HG03558 (cell line): ENCODE data around the gene C13orf46.

ENCODE experiments used
- ATAC-seq: cut with Tn5 transposase; IDR thresholded peaks from one replicate; pipeline ENCODE4 v1.9.1; 2021; ENCODE audit warnings: moderate number of reproducible peaks; ENCODE audit not compliant: unreplicated experiment; ENCODE audit errors: extremely low read depth

Gene C13orf46

GRCh38 chr13:113941571-113942191, 32.2 kb downstream of the C13orf46 start:
- no peak for ATAC-seq

- no peak for ATAC-seq
Measured at GRCh38 chr13:113939944-113940297, 34.0 kb downstream of the C13orf46 start.

- ATAC-seq: no peak
Measured at GRCh38 chr13:113939129-113939943, 34.5 kb downstream of the C13orf46 start.

- ATAC-seq: no peak
Measured at GRCh38 chr13:113938716-113939115, 35.2 kb downstream of the C13orf46 start.

- ATAC-seq: no peak
Measured at GRCh38 chr13:113938246-113938645, 35.6 kb downstream of the C13orf46 start.

- ATAC-seq: no peak
Measured at GRCh38 chr13:113937527-113938180, 36.2 kb downstream of the C13orf46 start.

GRCh38 chr13:113937073-113937472, 36.8 kb downstream of the C13orf46 start:
- no peak for ATAC-seq

GRCh38 chr13:113936166-113936965, 37.5 kb downstream of the C13orf46 start:
- ATAC-seq: no peak

- ATAC-seq: no peak
Measured at GRCh38 chr13:113935001-113935844, 38.7 kb downstream of the C13orf46 start.

- ATAC-seq: no peak
Measured at GRCh38 chr13:113934576-113934975, 39.3 kb downstream of the C13orf46 start.

- ATAC-seq: no peak
Measured at GRCh38 chr13:113933901-113934300, 40.0 kb downstream of the C13orf46 start.

- no peak for ATAC-seq
Measured at GRCh38 chr13:113931841-113932459, 41.9 kb downstream of the C13orf46 start.

GRCh38 chr13:113930671-113931637, 42.9 kb downstream of the C13orf46 start:
- ATAC-seq: no peak

- ATAC-seq: no peak
Measured at GRCh38 chr13:113929628-113930615, 44.0 kb downstream of the C13orf46 start.

GRCh38 chr13:113928685-113929627, 44.9 kb downstream of the C13orf46 start:
- no peak for ATAC-seq
